Activated CD8-positive, alpha-beta memory T cell treated with anti-CD3 and anti-CD28 coated beads for 36 hours (primary cell): ENCODE measurements around the gene SGCE. TPM values are rescaled to one million over a fixed set of nuclear protein-coding genes. Genes with fewer than 3 reads are reported as not detected.

Source experiments
- CTCF ChIA-PET: fragments of 350-600 bp; sonication (Branson Sonifier 250); formaldehyde crosslinking; loops from one replicate; lab custom pipeline; 2021; ENCODE audit warnings: antibody characterized with exemption; lab: Charles Lee
- POLR2A ChIA-PET: fragments of 350-600 bp; sonication (Branson Sonifier 250); formaldehyde crosslinking; loops from one replicate; lab custom pipeline; 2021; ENCODE audit warnings: antibody characterized with exemption; lab: Charles Lee
- total RNA-seq, 2 experiments: library from RNA; stranded (reverse); gene quantifications; one replicate each; pipeline ENCODE4 v1.2.3, GENCODE V29; 2021

Gene SGCE
- total RNA-seq, 2 experiments from 2014 or later = 0.70 to 1.1 TPM

GRCh38 chr7:94664023-94664422 lies 8.1 kb upstream of the SGCE start:
- ChIA-PET CTCF (no interaction called here), POLR2A (no interaction called here)

DNA sequence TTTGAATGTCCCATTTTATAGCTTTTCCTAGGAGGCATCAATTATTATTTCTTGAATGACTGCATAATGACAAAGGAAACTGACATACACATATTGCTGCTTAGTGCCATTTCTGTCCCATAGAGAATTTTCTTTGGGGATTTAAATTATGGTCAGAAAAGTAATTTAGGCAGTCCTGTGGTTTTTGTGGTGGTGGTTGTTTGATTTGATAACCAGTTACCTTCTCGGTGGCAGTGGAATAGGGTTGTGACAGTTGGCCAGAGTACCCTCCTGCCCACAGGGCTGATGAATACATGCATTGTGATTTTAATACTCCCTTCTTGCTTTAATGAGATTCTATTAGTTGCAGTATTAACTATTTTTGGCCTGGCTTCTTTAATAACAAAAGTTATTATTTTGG lies 6.6 kb upstream of the SGCE start:
- CTCF ChIA-PET = no interaction called here
- POLR2A ChIA-PET = no interaction called here

DNA sequence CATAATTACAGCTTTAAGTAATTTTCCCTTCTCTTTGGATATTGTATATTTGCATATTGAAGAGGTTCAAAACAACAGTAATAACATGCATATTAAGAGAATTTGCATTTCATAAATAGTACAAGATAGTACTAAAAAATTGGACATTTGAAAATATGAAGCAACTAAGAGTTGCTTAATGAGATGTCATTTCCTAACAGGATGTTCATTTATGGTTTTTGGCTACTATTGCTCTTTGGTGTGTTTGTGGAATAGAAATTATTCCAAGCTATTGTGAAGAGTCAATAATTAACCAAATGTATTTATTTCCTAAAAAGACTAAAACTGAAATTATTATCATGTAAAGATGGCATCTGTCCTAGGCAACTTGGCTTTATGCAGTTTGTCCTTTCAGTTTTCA lies 4.1 kb upstream of the SGCE start:
- ChIA-PET CTCF (no interaction called here), POLR2A (interaction anchor here (0.7 kb wide), 1 partner anchor 1114 kb away, joined by 3 read pairs; no protein-coding TSS in a partner anchor)

DNA sequence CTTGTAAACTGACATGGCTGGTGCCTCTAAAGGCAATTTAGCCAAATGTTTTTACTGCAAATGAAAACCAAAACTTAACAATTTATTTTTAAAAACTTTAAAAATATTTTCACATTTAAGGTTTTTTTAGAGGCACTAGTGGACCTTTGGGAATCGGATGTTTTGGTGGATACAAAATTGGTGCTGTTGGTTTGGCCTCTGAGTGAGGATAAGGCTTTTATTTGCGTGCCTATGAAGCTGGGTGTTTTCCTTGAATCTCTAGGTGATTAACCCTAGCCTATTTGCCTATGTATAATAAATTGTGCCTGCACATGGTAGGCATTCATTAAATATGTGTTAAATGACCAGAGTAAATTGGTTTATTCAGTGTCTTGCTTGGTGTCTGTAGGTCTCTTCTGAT lies 2.9 kb upstream of the SGCE start:
- POLR2A ChIA-PET = no interaction called here
- CTCF ChIA-PET = no interaction called here

GRCh38 chr7:94657771-94658693 lies 2.1 kb upstream of the SGCE start:
- POLR2A ChIA-PET = no interaction called here
- CTCF ChIA-PET = interaction anchor here (1.0 kb wide), 1 partner anchor 9 kb away, joined by 3 read pairs; no protein-coding TSS in a partner anchor

DNA sequence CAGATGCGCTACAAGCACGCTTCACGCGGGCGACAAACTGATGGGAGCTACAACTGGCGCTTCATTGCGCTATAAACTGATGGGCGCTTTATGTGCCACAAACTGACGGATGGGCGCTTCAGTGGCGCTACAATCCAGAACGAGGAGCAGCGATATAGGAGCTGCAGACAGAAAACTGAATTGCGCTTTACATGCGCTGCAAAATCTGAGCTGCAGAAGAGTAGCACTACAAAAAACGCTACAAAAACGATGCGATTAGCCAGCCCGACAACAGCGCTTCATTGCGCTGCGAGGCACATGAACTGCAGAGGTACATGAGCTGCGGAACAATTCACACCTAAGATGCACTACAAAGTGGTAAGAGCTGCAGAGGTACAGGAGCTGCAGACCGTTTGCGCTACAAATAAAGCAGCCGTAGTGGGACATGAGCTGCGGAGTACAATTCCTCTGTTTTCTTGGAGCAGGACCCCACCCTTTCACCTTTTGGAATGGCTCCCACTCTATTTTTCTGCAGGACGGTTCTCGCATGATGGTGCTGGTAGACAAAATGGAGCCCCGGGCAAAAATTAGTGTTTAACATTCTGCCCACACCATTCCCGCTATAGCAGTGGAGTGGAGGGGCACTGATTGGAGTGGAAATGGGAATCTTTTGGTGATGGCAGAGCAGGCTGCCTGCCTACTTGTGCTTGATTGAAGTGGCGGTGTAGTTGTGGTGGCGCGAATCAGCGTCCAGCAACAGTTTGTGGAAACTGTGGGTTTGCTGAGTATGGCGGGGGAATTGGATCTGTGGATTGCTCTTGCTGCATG lies 1.2 kb upstream of the SGCE start:
- POLR2A ChIA-PET = no interaction called here
- CTCF ChIA-PET = interaction anchor here (1.0 to 1.1 kb wide), 2 partner anchors 8 to 208 kb away, joined by 3 read pairs; no protein-coding TSS in a partner anchor

GRCh38 chr7:94656658-94656924 lies 658 bp upstream of the SGCE start:
- CTCF ChIA-PET = interaction anchor here (1.1 kb wide), 1 partner anchor 207 kb away, joined by 3 read pairs; no protein-coding TSS in a partner anchor

DNA sequence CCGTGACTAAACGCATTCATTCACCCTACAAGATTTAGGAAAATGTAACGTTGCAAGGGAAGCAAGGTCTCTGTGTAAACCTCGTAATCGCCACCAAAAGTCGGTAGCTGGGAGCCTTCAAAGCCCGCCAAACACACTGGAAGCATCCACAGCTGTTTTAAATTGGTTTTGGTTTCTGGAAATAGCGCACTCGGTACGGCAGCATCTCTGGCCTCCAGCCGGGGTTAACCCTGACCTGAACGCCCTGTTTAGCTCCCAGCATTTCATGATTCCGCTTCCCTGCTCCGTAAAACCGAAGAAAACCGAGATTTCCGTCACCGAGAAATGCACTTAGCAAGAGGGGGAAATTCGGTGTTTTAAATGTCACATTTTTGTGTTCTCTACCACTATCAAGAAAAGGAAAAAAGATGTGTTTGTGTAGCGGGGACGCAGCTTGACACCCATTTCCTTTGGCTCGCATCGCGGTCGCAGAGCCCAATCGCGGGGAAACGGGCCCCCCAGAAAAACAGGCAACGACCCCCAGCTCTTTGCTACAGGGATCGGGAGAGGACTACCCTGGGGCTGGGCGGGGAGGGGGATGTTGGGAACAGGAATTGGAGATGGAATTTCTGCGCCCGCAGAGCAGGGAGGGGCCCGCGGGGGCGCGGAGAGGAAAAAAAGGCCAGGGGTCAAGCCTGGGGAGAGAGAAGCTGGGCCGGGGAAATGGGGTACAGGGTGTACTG lies 646 bp downstream of the SGCE start:
- CTCF ChIA-PET = interaction anchor here (0.6 kb wide), 2 partner anchors 35 to 95 kb away, joined by 3 to 4 read pairs; no protein-coding TSS in a partner anchor
- POLR2A ChIA-PET = no interaction called here

More at GRCh38 chr7:94656658-94656924, 658 bp upstream of the SGCE start:
- POLR2A ChIA-PET = no interaction called here

GRCh38 chr7:94654783-94655125 lies 1.2 kb downstream of the SGCE start:
- ChIA-PET CTCF (interaction anchor here (0.6 kb wide), 1 partner anchor 95 kb away, joined by 4 read pairs; no protein-coding TSS in a partner anchor), POLR2A (no interaction called here)

DNA sequence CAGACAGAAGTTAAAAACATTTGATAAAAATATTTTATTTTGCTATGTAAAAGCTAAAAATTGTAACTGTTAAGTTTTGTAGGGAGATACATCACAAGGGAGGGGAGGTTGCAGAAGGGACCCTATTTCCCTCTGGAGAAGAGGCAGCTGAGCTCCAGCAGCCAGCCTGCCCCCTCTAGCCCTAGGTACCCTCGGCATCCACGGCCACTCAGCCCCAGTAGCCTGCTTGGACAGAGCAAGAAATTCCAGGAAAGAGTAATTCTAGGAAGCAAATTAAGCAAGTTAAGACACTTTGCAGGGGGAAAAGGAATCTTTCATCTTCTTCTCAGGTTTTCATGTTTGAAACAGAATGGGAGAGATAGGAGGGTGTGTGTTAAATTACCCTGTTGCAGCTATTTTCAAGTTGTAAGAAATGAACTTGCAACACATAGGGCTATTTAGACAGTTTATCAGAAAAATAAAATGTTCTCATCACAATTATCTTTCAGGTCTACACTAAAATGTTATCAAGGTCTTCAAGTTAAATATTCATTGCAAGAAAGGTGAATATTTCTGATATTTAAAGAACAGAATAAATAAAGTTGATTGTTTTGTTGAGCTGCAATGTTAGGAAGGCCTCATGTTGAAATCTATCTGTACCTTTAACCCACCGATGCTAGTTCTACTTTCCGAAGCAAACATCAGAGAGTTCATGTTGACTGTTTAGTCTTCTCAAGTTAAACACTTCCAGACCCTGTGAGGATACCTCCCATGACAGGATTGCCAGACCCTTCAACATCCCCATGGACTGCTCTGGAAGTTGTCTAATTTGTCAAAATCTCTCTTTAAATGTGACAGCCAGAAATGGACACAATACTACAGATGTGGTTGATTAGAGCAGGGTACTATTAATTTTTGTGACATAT lies 5.5 kb downstream of the SGCE start:
- POLR2A ChIA-PET = no interaction called here
- CTCF ChIA-PET = no interaction called here

DNA sequence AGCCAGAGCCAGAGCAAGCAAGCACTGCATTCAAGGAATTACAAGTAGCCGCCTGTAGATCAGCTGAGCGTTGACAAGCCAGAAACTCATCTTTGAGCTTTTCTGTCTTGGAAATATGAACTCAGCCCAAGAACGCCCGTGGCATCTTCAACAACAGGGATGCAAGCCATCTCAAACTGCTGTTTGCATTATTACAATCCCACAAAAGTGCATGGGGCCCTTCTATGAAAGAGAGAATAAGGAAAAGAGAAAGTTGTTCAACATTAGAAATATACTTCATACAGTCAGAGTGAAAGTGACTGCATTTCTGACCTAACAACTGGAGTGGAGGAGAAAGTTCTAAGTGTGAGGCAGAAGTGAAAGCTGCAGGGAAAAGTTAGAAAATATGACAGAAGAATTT lies 6.5 kb downstream of the SGCE start:
- POLR2A ChIA-PET = no interaction called here
- CTCF ChIA-PET = interaction anchor here (1.7 kb wide), 1 partner anchor 8 kb away, joined by 3 read pairs; no protein-coding TSS in a partner anchor

- POLR2A ChIA-PET = no interaction called here
- CTCF ChIA-PET = interaction anchor here (1.7 kb wide), 1 partner anchor 9 kb away, joined by 3 read pairs; no protein-coding TSS in a partner anchor
Observed at GRCh38 chr7:94648731-94649130, 7.2 kb downstream of the SGCE start.

- POLR2A ChIA-PET = no interaction called here
- CTCF ChIA-PET = no interaction called here
Observed at GRCh38 chr7:94647295-94647694, 8.6 kb downstream of the SGCE start.

DNA sequence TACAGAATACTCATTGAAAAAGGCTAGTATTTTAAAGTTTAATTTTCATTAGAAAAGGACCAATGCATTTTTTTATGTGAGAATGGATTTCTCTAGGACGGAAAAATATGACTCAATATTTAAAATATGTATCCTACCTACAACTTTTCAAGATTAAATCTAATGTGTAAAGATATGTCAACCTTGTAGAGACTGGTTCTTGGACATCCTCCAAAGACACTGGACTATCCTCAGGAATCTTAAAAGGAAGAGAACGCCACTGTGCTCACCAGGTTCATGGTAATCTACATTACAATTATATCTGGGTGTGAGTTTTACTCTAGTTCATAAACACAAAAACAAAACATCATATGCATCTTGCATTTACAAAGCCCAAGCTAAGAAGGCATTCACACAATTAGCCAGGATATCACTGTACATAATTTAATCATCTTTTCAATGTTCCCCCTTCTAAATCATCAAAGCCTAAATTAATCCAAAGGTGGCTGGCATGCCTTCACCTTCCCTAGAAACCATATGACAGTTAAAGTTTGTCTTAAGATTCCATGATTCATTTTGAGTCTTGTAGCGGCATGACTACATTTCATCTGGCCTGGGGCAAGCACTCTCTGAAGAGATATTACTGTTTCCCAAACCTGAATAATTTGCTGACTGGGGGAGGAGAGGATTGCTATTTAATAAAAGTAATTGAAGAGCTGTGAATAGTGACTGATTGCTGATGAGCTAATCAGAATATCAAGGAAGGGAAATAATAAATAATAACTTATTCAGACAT lies 12.0 kb downstream of the SGCE start:
- ChIA-PET CTCF (no interaction called here), POLR2A (no interaction called here)

DNA sequence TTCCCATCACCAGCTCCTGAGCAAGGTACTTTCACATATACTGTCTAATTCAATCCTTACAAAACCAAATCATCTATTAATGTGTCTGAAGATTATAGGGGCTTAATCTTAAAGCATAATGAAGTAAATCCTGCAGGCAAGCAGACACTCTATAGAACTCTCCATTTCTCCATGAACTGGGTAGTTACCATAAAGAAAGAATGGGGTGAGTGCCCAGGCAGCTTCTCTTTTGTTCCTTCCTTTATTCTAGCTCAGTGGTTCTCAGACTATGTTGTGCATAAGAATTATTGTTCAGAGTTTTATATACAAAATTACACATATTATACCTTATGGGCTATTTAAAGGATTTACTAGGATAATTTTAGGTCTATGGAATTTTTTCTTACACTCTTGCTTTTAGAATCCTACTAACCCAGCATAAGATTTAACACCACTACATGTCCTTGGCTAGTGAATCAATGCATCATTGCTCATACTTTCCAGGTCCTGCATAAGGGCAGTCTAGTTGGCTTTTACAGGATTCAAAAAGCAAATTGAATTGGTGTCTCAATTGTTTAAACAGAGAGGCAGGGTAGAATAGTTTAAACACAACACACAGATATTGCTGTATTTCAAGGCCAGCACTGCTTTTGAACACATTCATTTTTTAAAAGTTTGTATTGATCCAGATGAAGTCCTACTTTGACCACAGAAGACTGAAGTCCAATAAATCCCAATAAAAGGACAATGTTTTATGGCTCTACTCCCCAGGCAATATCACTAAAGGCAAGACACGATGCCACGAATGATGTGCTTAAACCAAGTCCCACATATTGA lies 12.9 kb downstream of the SGCE start:
- CTCF ChIA-PET = no interaction called here
- POLR2A ChIA-PET = no interaction called here

DNA sequence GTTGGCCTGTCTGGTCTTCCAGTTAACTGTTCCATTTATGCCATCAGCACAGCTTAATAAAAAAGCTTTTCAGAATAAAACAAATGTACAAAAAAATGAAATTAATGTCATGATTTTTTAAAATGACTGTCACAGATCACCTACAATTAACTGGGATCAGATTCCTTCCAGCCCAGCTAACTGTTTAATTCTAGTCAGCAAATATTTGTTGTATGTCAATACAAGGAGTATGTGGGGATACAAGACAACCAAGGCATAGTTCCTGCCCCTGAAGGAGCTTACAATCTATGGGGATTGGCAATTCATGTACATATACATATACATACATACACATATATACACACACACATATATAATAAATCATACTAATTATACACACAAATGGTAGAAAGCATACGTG lies 16.5 kb downstream of the SGCE start:
- ChIA-PET POLR2A (no interaction called here), CTCF (no interaction called here)

- POLR2A ChIA-PET = no interaction called here
- CTCF ChIA-PET = no interaction called here
Observed at GRCh38 chr7:94635687-94636086, 20.2 kb downstream of the SGCE start.
